GM23338 (cell line): ENCODE data around the gene MAD2L2. TPM values are rescaled to one million over a fixed set of nuclear protein-coding genes. Genes with fewer than 3 reads are reported as not detected.

Experiments used
- ATAC-seq: fragments of 200-7000 bp; cut with Tn5 transposase; 3 replicates; pipeline ENCODE4 v1.9.1; 2020
- DNase-seq: peaks from one replicate; pipeline ENCODE4 v3.0.0-alpha.2; 2015; ENCODE audit warnings: low spot score
- H2AFZ ChIP-seq: fragments of 200-600 bp; sonication (generic); 2 replicates; pipeline ENCODE4 v1.8.0; 2016; ENCODE audit warnings: antibody characterized with exemption, mild to moderate bottlenecking, moderate library complexity
- H3F3A ChIP-seq: fragments of 200-600 bp; sonication (generic); replicated peaks from 2 replicates; pipeline ENCODE4 v1.8.0; 2017; ENCODE audit warnings: antibody characterized with exemption, mixed run types, low read depth
- H3K27ac ChIP-seq: fragments of 200-600 bp; sonication (generic); 2 replicates; pipeline ENCODE4 v1.6.1; 2016; ENCODE audit warnings: low read depth
- H3K27me3 ChIP-seq: fragments of 200-600 bp; sonication (generic); 2 replicates; pipeline ENCODE4 v1.8.0; 2016; ENCODE audit warnings: mild to moderate bottlenecking, mixed run types, moderate library complexity; ENCODE audit not compliant: insufficient read depth
- H3K36me3 ChIP-seq: fragments of 200-600 bp; sonication (generic); 2 replicates; pipeline ENCODE4 v1.8.0; 2016; ENCODE audit warnings: mild to moderate bottlenecking; ENCODE audit not compliant: insufficient read depth
- H3K4me1 ChIP-seq: fragments of 200-600 bp; sonication (generic); 2 replicates; pipeline ENCODE4 v1.8.0; 2016; ENCODE audit warnings: mild to moderate bottlenecking, moderate library complexity; ENCODE audit not compliant: insufficient read depth
- H3K4me2 ChIP-seq: fragments of 200-600 bp; sonication (generic); 2 replicates; pipeline ENCODE4 v1.7.1; 2017; ENCODE audit warnings: mixed run types
- H3K4me3 ChIP-seq: fragments of 200-600 bp; sonication (generic); 2 replicates; pipeline ENCODE4 v1.6.1; 2016; ENCODE audit warnings: mixed run types
- H3K79me2 ChIP-seq: fragments of 200-600 bp; sonication (generic); replicated peaks from 2 replicates; pipeline ENCODE4 v1.8.0; 2017; ENCODE audit warnings: mild to moderate bottlenecking; ENCODE audit not compliant: insufficient read depth
- H3K9me2 ChIP-seq: fragments of 200-600 bp; sonication (generic); 2 replicates; pipeline ENCODE4 v1.8.0; 2017; ENCODE audit not compliant: insufficient read depth
- H4K20me1 ChIP-seq: fragments of 200-600 bp; sonication (generic); replicated peaks from 2 replicates; pipeline ENCODE4 v1.8.0; 2017; ENCODE audit warnings: mild to moderate bottlenecking; ENCODE audit not compliant: insufficient read depth
- H3K27ac Mint-ChIP-seq: 2 replicates; pipeline ENCODE4 v1.8.0; 2020; ENCODE audit warnings: inconsistent platforms, mild to moderate bottlenecking, moderate library complexity, mixed read lengths
- H3K27me3 Mint-ChIP-seq: 3 replicates; pipeline ENCODE4 v1.8.0; 2022; ENCODE audit warnings: low read depth, mild to moderate bottlenecking, moderate library complexity, mixed read lengths, inconsistent platforms; ENCODE audit not compliant: insufficient read depth, poor library complexity
- H3K36me3 Mint-ChIP-seq: 3 replicates; pipeline ENCODE4 v1.8.0; 2021; ENCODE audit warnings: low read depth, mild to moderate bottlenecking, inconsistent platforms, moderate library complexity, mixed read lengths
- H3K4me1 Mint-ChIP-seq: 3 replicates; pipeline ENCODE4 v1.8.0; 2020; ENCODE audit warnings: mild to moderate bottlenecking, inconsistent platforms, mixed read lengths
- H3K4me3 Mint-ChIP-seq: 3 replicates; pipeline ENCODE4 v1.8.0; 2021; ENCODE audit warnings: moderate library complexity, mild to moderate bottlenecking, inconsistent platforms, mixed read lengths
- H3K9me3 Mint-ChIP-seq: 3 replicates; pipeline ENCODE4 v1.8.0; 2020; ENCODE audit warnings: moderate library complexity, mild to moderate bottlenecking, inconsistent platforms, mixed read lengths
- CREB1 ChIP-seq: fragments of 250-450 bp; sonication (Bioruptor Pico); IDR thresholded peaks from 2 replicates; pipeline ENCODE4 v1.5.0; 2020; ENCODE audit warnings: low read depth, mild to moderate bottlenecking, moderate library complexity
- CTCF ChIP-seq, 2 experiments: fragments of 200-600 bp in 1 of 2; sonication (generic) in 1 of 2; conservative IDR thresholded peaks; 2 replicates each; pipeline versions ENCODE4 v1.5.1 to v1.6.1; 2016 to 2017; ENCODE audit warnings: antibody characterized with exemption in 2 of 2, low read depth in 2 of 2, mild to moderate bottlenecking in 2 of 2, moderate library complexity in 1 of 2
- ETS1 ChIP-seq: IDR thresholded peaks from 2 replicates; pipeline ENCODE4 v1.6.1; 2016; ENCODE audit warnings: antibody characterized with exemption
- EZH2 ChIP-seq: fragments of 200-600 bp; sonication (generic); IDR thresholded peaks from one replicate; pipeline ENCODE4 v1.8.0; 2017; ENCODE audit warnings: antibody characterized with exemption, mild to moderate bottlenecking, low read depth; ENCODE audit not compliant: unreplicated experiment
- EZH2phosphoT487 ChIP-seq: fragments of 200-600 bp; sonication (generic); IDR thresholded peaks from one replicate; pipeline ENCODE4 v1.8.1; 2018; ENCODE audit warnings: antibody characterized with exemption; ENCODE audit not compliant: unreplicated experiment
- JUNB ChIP-seq: IDR thresholded peaks from one replicate; pipeline ENCODE4 v1.6.1; 2016; ENCODE audit warnings: antibody characterized with exemption; ENCODE audit not compliant: unreplicated experiment
- NANOG ChIP-seq: IDR thresholded peaks from 2 replicates; pipeline ENCODE4 v1.6.1; 2016; ENCODE audit warnings: antibody characterized with exemption, borderline replicate concordance
- POLR2AphosphoS5 ChIP-seq: IDR thresholded peaks from 2 replicates; pipeline ENCODE4 v1.6.1; 2016; ENCODE audit warnings: antibody characterized with exemption, low read depth
- REST ChIP-seq: IDR thresholded peaks from one replicate; pipeline ENCODE4 v1.6.1; 2018; ENCODE audit warnings: antibody characterized with exemption; ENCODE audit not compliant: unreplicated experiment
- STAT1 ChIP-seq: IDR thresholded peaks from one replicate; pipeline ENCODE4 v1.6.1; 2016; ENCODE audit warnings: antibody characterized with exemption; ENCODE audit not compliant: unreplicated experiment
- ZNF114 ChIP-seq: fragments of 250-450 bp; sonication (Bioruptor Pico); IDR thresholded peaks from 2 replicates; pipeline ENCODE4 v1.5.0; 2020; ENCODE audit warnings: mild to moderate bottlenecking, moderate library complexity
- ZNF331 ChIP-seq: fragments of 250-450 bp; sonication (Bioruptor Pico); IDR thresholded peaks from 2 replicates; pipeline ENCODE4 v1.5.0; 2020; ENCODE audit warnings: low read depth, mild to moderate bottlenecking, moderate library complexity
- polyA plus RNA-seq: library from polyadenylated mRNA; unstranded; fragments of >200 nt; fragmentation: Nextera tagmentation; extraction: Ambion mirVana; gene quantifications from 2 replicates; pipeline ENCODE4 v1.2.1, GENCODE V29; 2016
- total RNA-seq: library from RNA; depleted of rRNA; stranded (reverse); fragments of >200 nt; shearing (Covaris generic); gene quantifications from 2 replicates; pipeline ENCODE4 v1.2.3, GENCODE V29; 2014
- TF ChIP-seq, protein P1 (sequence below): fragments of 250-450 bp; sonication (Bioruptor Pico); IDR thresholded peaks from 2 replicates; pipeline ENCODE4 v1.5.0; 2020; ENCODE audit warnings: mild to moderate bottlenecking, moderate library complexity

MAD2L2 gene
- total and polyA plus RNA-seq, 2 experiments from 2014 or later, result 498 to 552 TPM

GRCh38 chr1:11721311-11721710 lies 40.4 kb upstream of the MAD2L2 start:
- no peak overlapping the region for H2AFZ ChIP-seq
- DNase-seq (no peak), ATAC-seq (no peak)
- no peak overlapping the region for H3K4me3 ChIP-seq
- H4K20me1 ChIP-seq, result no peaks in the 10 kb centered on the region
- no peak overlapping the region for H3K27ac Mint-ChIP-seq
- no peaks in the 10 kb centered on the region for H3K9me3 Mint-ChIP-seq
- H3K36me3 ChIP-seq, result no peaks in the 10 kb centered on the region
- no peaks in the 10 kb centered on the region for H3K79me2 ChIP-seq
- no peaks in the 10 kb centered on the region for H3K9me2 ChIP-seq
- H3K4me1 ChIP-seq, result peaks cover 18% of the 10 kb centered on the region
- peaks cover 16% of the 10 kb centered on the region for H3F3A ChIP-seq
- no peaks in the 10 kb centered on the region for H3K27me3 ChIP-seq
- TF ChIP-seq EZH2phosphoT487, result no peak
- TF ChIP-seq, protein P1, sequence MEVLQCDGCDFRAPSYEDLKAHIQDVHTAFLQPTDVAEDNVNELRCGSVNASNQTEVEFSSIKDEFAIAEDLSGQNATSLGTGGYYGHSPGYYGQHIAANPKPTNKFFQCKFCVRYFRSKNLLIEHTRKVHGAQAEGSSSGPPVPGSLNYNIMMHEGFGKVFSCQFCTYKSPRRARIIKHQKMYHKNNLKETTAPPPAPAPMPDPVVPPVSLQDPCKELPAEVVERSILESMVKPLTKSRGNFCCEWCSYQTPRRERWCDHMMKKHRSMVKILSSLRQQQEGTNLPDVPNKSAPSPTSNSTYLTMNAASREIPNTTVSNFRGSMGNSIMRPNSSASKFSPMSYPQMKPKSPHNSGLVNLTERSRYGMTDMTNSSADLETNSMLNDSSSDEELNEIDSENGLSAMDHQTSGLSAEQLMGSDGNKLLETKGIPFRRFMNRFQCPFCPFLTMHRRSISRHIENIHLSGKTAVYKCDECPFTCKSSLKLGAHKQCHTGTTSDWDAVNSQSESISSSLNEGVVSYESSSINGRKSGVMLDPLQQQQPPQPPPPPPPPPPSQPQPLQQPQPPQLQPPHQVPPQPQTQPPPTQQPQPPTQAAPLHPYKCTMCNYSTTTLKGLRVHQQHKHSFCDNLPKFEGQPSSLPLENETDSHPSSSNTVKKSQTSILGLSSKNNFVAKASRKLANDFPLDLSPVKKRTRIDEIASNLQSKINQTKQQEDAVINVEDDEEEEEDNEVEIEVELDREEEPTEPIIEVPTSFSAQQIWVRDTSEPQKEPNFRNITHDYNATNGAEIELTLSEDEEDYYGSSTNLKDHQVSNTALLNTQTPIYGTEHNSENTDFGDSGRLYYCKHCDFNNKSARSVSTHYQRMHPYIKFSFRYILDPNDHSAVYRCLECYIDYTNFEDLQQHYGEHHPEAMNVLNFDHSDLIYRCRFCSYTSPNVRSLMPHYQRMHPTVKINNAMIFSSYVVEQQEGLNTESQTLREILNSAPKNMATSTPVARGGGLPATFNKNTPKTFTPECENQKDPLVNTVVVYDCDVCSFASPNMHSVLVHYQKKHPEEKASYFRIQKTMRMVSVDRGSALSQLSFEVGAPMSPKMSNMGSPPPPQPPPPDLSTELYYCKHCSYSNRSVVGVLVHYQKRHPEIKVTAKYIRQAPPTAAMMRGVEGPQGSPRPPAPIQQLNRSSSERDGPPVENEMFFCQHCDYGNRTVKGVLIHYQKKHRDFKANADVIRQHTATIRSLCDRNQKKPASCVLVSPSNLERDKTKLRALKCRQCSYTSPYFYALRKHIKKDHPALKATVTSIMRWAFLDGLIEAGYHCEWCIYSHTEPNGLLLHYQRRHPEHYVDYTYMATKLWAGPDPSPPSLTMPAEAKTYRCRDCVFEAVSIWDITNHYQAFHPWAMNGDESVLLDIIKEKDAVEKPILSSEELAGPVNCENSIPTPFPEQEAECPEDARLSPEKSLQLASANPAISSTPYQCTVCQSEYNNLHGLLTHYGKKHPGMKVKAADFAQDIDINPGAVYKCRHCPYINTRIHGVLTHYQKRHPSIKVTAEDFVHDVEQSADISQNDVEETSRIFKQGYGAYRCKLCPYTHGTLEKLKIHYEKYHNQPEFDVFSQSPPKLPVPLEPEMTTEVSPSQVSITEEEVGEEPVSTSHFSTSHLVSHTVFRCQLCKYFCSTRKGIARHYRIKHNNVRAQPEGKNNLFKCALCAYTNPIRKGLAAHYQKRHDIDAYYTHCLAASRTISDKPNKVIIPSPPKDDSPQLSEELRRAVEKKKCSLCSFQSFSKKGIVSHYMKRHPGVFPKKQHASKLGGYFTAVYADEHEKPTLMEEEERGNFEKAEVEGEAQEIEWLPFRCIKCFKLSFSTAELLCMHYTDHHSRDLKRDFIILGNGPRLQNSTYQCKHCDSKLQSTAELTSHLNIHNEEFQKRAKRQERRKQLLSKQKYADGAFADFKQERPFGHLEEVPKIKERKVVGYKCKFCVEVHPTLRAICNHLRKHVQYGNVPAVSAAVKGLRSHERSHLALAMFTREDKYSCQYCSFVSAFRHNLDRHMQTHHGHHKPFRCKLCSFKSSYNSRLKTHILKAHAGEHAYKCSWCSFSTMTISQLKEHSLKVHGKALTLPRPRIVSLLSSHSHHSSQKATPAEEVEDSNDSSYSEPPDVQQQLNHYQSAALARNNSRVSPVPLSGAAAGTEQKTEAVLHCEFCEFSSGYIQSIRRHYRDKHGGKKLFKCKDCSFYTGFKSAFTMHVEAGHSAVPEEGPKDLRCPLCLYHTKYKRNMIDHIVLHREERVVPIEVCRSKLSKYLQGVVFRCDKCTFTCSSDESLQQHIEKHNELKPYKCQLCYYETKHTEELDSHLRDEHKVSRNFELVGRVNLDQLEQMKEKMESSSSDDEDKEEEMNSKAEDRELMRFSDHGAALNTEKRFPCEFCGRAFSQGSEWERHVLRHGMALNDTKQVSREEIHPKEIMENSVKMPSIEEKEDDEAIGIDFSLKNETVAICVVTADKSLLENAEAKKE (CRISPR knock-in tag), result no peak
- TF ChIP-seq EZH2, result no peak
- TF ChIP-seq JUNB, result no peak
- TF ChIP-seq ZNF331 (CRISPR knock-in tag), result no peak
- no peak for TF ChIP-seq STAT1
- TF ChIP-seq NANOG, result no peak
- TF ChIP-seq CTCF (conservative IDR thresholded peaks at IDR 0.05; ENCODE audit: low read depth in 2 of 2), result no peak
- no peak for TF ChIP-seq POLR2AphosphoS5
- TF ChIP-seq ZNF114, result no peak
- no peak for TF ChIP-seq CREB1 (CRISPR knock-in tag)
- TF ChIP-seq REST, result no peak
- TF ChIP-seq ETS1, result no peak
- H3K4me1 Mint-ChIP-seq, result peaks cover 28% of the 10 kb centered on the region
- H3K27me3 Mint-ChIP-seq, result peaks cover 14% of the 10 kb centered on the region
- H3K27ac ChIP-seq, result no peak overlapping the region
- peaks cover 15% of the 10 kb centered on the region for H3K36me3 Mint-ChIP-seq
- no peak overlapping the region for H3K4me2 ChIP-seq
- no peak overlapping the region for H3K4me3 Mint-ChIP-seq
